CD14-positive monocyte (primary cell): ENCODE results near the gene POLG2. TPM values are rescaled to one million over a fixed set of nuclear protein-coding genes. Genes with fewer than 3 reads are reported as not detected.

Source experiments
- DNase-seq, 3 donors: peaks; one replicate each; pipeline ENCODE4 v3.0.0-alpha.2; 2011 to 2022
- H2AFZ ChIP-seq: 2 replicates; pipeline ENCODE4 v1.6.0; 2012; ENCODE audit warnings: mild to moderate bottlenecking, low read depth, low read length, inconsistent platforms; ENCODE audit not compliant: insufficient read depth, poor library complexity, severe bottlenecking
- H3K27ac ChIP-seq, 2 donors: 1 replicate in 1 of 2; 2 replicates in 1 of 2; pipeline ENCODE4 v1.5.1; 2012 to 2013; ENCODE audit warnings: low read length in 2 of 2, control low read depth in 1 of 2, inconsistent platforms in 1 of 2, low read depth in 1 of 2, mild to moderate bottlenecking in 1 of 2
- H3K27me3 ChIP-seq, 2 donors: one replicate each; pipeline versions ENCODE4 v1.6.0 to v1.6.1; 2011 to 2013; ENCODE audit warnings: low read length in 2 of 2; ENCODE audit not compliant: control insufficient read depth in 2 of 2, insufficient read depth in 2 of 2
- H3K36me3 ChIP-seq, 2 donors: replicated peaks in 1 of 2; 1 replicate in 1 of 2; 2 replicates in 1 of 2; pipeline versions ENCODE4 v1.5.1 to v1.6.1; 2012 to 2013; ENCODE audit warnings: low read length in 2 of 2, control low read depth in 1 of 2, inconsistent platforms in 1 of 2, mild to moderate bottlenecking in 1 of 2; ENCODE audit not compliant: insufficient read depth in 2 of 2, control insufficient read depth in 1 of 2
- H3K4me1 ChIP-seq, 2 donors: 1 replicate in 1 of 2; 2 replicates in 1 of 2; pipeline versions ENCODE4 v1.5.1 to v1.6.1; 2012 to 2013; ENCODE audit warnings: low read length in 2 of 2, control low read depth in 1 of 2, inconsistent platforms in 1 of 2, mild to moderate bottlenecking in 1 of 2, moderate library complexity in 1 of 2; ENCODE audit not compliant: insufficient read depth in 2 of 2, control insufficient read depth in 1 of 2
- H3K4me2 ChIP-seq: replicated peaks from 2 replicates; pipeline ENCODE3; 2012; ENCODE audit warnings: low read length, moderate library complexity, mild to moderate bottlenecking; ENCODE audit not compliant: poor library complexity, severe bottlenecking; ENCODE audit errors: extremely low read depth
- H3K4me3 ChIP-seq, 3 experiments: fragments of 200-600 bp in 1 of 3; sonication (generic) in 1 of 3; replicated peaks in 1 of 3; 1 replicate in 2 of 3; 2 replicates in 1 of 3; pipeline ENCODE4 v1.5.1; 2011 to 2013; ENCODE audit warnings: low read length in 3 of 3, mild to moderate bottlenecking in 3 of 3, control low read depth in 2 of 3, low read depth in 2 of 3, inconsistent platforms in 1 of 3, moderate library complexity in 1 of 3
- H3K79me2 ChIP-seq: 2 replicates; pipeline ENCODE4 v1.6.0; 2012; ENCODE audit warnings: mild to moderate bottlenecking, control low read depth, inconsistent platforms, low read length, moderate library complexity; ENCODE audit not compliant: insufficient read depth
- H3K9ac ChIP-seq: 2 replicates; pipeline ENCODE4 v1.6.0; 2017; ENCODE audit warnings: low read length, mild to moderate bottlenecking; ENCODE audit not compliant: insufficient read depth, poor library complexity, severe bottlenecking
- H3K9me3 ChIP-seq, 2 donors: replicated peaks in 1 of 2; 1 replicate in 1 of 2; 2 replicates in 1 of 2; pipeline versions ENCODE4 v1.5.1 to v1.6.1; 2012 to 2013; ENCODE audit warnings: low read length in 2 of 2, control low read depth in 1 of 2; ENCODE audit not compliant: control insufficient read depth in 1 of 2, insufficient read depth in 1 of 2
- H4K20me1 ChIP-seq: 2 replicates; pipeline ENCODE4 v1.6.0; 2012; ENCODE audit warnings: mild to moderate bottlenecking, low read length, control low read depth, moderate library complexity; ENCODE audit not compliant: insufficient read depth
- H3K27ac Mint-ChIP-seq, 7 donors: one replicate each; pipeline ENCODE4 v1.8.0; 2020; ENCODE audit warnings: mild to moderate bottlenecking in 7 of 7, mixed read lengths in 7 of 7, moderate library complexity in 6 of 7, inconsistent platforms in 2 of 7
- H3K27me3 Mint-ChIP-seq, 3 donors: one replicate each; pipeline ENCODE4 v1.8.0; 2021 to 2022; ENCODE audit warnings: low read depth in 3 of 3, mild to moderate bottlenecking in 3 of 3, mixed read lengths in 3 of 3, moderate library complexity in 3 of 3, inconsistent platforms in 1 of 3
- H3K36me3 Mint-ChIP-seq, 2 donors: one replicate each; pipeline ENCODE4 v1.8.0; 2020; ENCODE audit warnings: mixed read lengths in 2 of 2, inconsistent platforms in 1 of 2, mild to moderate bottlenecking in 1 of 2
- H3K4me1 Mint-ChIP-seq: one replicate; pipeline ENCODE4 v1.8.0; 2020; ENCODE audit warnings: mild to moderate bottlenecking, mixed read lengths
- H3K4me3 Mint-ChIP-seq, 2 donors: one replicate each; pipeline ENCODE4 v1.8.0; 2020; ENCODE audit warnings: mild to moderate bottlenecking in 2 of 2, mixed read lengths in 2 of 2, moderate library complexity in 1 of 2
- H3K9me3 Mint-ChIP-seq, 7 donors: one replicate each; pipeline ENCODE4 v1.8.0; 2020 to 2022; ENCODE audit warnings: mixed read lengths in 7 of 7, mild to moderate bottlenecking in 6 of 7, moderate library complexity in 6 of 7, inconsistent platforms in 2 of 7
- CTCF ChIP-seq: fragments of 200-600 bp; IDR thresholded peaks from one replicate; pipeline ENCODE4 v1.8.0; 2022; ENCODE audit warnings: antibody characterized with exemption, mild to moderate bottlenecking
- WGBS: methylation state at CpG from one replicate; pipeline ENCODE4 v1.1.5; 2013; ENCODE audit warnings: missing lambda C conversion rate; ENCODE audit not compliant: insufficient coverage; 5-methylcytosine and 5-hydroxymethylcytosine counted together
- intact Hi-C, 2 donors: fragments of 100-400 bp; cut with micrococcal nuclease; formaldehyde crosslinking; loops; one replicate each; pipeline versions ENCODE4 v1.15.0 to v1.15.1; 2023
- polyA plus RNA-seq, 3 donors: library from polyadenylated mRNA; depleted of rRNA in 1 of 3; unstranded in 2 of 3; stranded (reverse) in 1 of 3; fragments of 300-500 nt in 2 of 3; fragments of >200 nt in 1 of 3; fragmentation: Illumina TruSeq in 2 of 3; gene quantifications; 1 replicate in 2 of 3; 2 replicates in 1 of 3; pipeline ENCODE4 v1.2.3, GENCODE V29; 2012 to 2021

The POLG2 gene
- polyA plus RNA-seq, 3 donors: 0.85 to 15.8 (median 1.7) TPM

GRCh38 chr17:64533784-64534183 lies 36.9 kb upstream of the POLG2 start:
- DNase-seq: no peak
- Histone ChIP-seq H3K36me3 (peaks cover 98 to 100% of the 10 kb centered on the region in 2 donors), H3K27me3 (no peaks in the 10 kb centered on the region), H3K79me2 (no peaks in the 10 kb centered on the region), H3K9me3 (no peaks in the 10 kb centered on the region), H3K4me2 (no peak overlapping the region), H3K4me3 (no peak overlapping the region), H4K20me1 (no peaks in the 10 kb centered on the region), H3K4me1 (no peaks in the 10 kb centered on the region), H2AFZ (no peak overlapping the region), H3K9ac (no peak overlapping the region), H3K27ac (peak overlapping the region in 1 of 2 donors; percentile 15)
- TF ChIP-seq CTCF: no peak
- Mint-ChIP-seq H3K9me3 (peaks cover 0 to 2% (median 0%) of the 10 kb centered on the region in 7 donors), H3K4me3 (no peak overlapping the region), H3K36me3 (peaks cover 87 to 100% of the 10 kb centered on the region in 2 donors), H3K27me3 (no peaks in the 10 kb centered on the region), H3K4me1 (no peaks in the 10 kb centered on the region), H3K27ac (peak overlapping the region in 2 of 7 donors; percentile 58 to 78)
- intact Hi-C loops: no loop called here
- WGBS: 100% methylated on average over 1 of the region's 2 CpGs

GRCh38 chr17:64532409-64532808 lies 35.6 kb upstream of the POLG2 start:
- no peaks in the 10 kb centered on the region for H3K9me3 Mint-ChIP-seq
- Histone ChIP-seq H2AFZ (no peak overlapping the region), H3K4me2 (no peak overlapping the region), H3K9ac (no peak overlapping the region), H3K27me3 (no peaks in the 10 kb centered on the region), H4K20me1 (no peaks in the 10 kb centered on the region), H3K4me1 (no peaks in the 10 kb centered on the region), H3K79me2 (no peaks in the 10 kb centered on the region), H3K27ac (no peak overlapping the region), H3K4me3 (no peak overlapping the region), H3K36me3 (peaks cover 96 to 100% of the 10 kb centered on the region in 2 donors), H3K9me3 (no peaks in the 10 kb centered on the region)
- no peaks in the 10 kb centered on the region for H3K27me3 Mint-ChIP-seq
- H3K4me1 Mint-ChIP-seq: no peaks in the 10 kb centered on the region
- H3K36me3 Mint-ChIP-seq: peaks cover 88 to 98% of the 10 kb centered on the region in 2 donors
- DNase-seq: no peak
- H3K4me3 Mint-ChIP-seq: no peak overlapping the region
- WGBS: 100% methylated on average over 1 of the region's 5 CpGs
- TF ChIP-seq CTCF: no peak
- no peak overlapping the region for H3K27ac Mint-ChIP-seq
- intact Hi-C loops: no loop called here
